CD4-positive, alpha-beta T cell treated with Interleukin-17A for 4 hours (primary cell): ENCODE results near the gene ESPN.
"Not testable (repeated sequence)": the region's sequence is repeated elsewhere in the genome, so short reads cannot be mapped to it uniquely, and the experiment has no call there.

Source experiments
- DNase-seq: peaks from one replicate; pipeline ENCODE4 v3.0.0-alpha.2; 2020; ENCODE audit warnings: mixed read lengths

Gene ESPN

DNA sequence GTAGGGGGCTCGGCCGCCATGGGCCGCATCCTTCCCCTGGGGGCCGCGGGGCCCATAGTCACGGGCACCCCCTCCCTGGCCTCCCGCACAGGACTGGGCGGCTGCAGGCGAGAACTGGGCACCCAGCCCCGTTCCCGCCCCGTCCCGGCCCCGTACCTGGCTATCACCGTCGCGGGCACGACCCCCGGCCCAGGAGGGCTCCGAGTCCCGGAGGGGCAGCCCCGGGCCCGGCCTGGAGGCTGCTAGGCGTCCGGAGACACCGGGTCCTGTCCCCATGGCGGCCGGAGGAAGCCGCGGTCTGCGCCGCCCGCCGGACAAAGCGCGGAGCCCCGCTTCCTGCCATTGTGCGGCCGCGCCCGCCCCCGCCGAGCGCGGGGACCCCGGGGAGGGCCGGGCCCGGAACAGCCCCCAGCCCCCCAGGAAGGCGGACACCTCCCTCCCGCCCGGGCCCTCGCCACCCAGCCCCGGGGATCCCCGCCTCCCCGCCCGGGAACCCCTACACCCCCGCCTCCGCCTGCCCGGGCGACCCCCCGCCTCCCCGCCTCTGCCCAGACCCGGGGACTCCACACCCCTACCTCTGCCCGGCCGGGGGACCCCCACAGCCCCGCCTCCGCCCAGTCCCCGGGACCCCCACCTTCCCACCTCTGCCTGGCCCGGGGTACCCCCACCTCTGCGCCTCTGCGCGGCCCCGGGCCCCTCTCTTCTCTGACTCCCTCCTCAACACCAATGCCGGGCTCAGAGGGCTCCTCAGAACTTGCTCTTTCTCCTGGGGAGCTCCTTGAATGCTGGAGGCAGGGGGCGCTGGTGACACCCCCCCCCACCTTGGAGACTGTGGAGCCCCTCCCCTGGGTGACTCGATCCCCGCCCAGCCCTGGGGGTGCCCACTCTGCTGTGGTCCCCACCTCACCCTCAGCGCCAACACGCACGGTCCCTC lies 60.9 kb downstream of the ESPN start:
- DNase-seq: no peak

DNA sequence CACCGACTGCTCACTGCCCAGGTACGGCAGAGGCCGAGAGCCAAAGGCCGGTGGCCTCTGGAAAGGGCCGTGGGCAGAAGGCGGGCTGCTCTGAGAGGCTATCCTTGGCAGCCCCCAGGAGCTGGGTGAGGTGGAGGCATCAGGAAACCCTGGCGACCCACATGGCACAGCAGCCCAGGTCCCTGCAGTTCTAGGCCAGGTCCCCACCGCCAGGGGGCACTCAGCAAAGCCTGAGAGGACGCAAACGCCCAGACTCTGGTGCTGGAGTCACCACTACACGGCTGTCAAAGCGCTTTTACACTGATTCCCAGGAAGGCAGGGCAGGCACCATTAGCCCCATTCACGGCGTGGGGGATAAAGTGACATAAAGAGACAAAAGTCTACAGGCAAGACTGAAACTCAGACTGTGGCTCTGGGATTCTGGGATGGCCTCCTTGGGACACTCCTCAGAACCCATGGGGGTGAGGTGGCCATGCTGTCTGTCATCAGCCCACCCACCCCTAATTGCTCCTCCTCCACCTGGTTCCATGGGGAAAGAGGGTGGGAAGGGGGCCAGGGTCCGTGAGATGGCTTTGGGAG lies 61.9 kb downstream of the ESPN start:
- peak; percentile 93 for DNase-seq

- DNase-seq: no peak
Measured at GRCh38 chr1:6487804-6488484, 63.4 kb downstream of the ESPN start.

- DNase-seq: no peak
Measured at GRCh38 chr1:6488602-6489382, 64.2 kb downstream of the ESPN start.

DNA sequence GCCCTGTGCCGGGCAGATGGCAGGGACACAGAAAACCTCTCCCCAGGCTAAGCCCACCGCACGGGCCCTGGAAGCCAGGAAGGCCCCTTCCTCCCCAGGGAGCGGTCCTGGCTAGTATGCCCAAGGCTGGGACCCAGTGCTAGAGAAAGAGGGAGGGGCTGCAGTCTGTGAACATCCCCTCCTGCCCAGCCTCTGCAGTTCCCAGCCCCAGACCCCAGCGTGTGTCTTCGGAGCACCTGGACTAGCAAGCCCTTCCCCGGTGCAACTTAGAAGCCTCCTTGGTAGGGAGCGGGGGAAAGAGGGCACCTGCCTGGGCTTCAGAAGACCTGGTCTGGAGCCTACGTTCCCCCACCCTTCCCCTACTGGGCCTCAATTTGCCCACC lies 64.8 kb downstream of the ESPN start:
- DNase-seq: no peak

DNA sequence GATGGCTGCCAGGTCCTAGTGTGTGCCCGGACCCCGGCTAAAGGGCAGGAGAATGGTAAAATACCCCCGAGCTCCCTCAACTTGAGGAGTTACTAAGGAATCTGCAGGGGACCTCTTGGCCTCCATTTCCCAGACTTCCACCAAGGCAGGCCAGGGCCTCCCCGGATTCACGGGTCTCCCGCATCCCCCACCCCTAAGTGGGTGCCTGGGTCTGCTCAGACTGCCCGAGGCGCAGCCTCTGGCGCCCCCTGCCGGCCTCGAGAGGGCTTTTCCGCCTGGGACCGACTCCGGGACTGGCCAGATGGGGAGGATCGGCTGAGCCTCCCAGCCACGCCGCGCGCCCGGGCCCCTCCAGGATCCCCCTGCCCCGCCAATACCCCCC lies 65.2 kb downstream of the ESPN start:
- DNase-seq: peak; percentile 86

DNA sequence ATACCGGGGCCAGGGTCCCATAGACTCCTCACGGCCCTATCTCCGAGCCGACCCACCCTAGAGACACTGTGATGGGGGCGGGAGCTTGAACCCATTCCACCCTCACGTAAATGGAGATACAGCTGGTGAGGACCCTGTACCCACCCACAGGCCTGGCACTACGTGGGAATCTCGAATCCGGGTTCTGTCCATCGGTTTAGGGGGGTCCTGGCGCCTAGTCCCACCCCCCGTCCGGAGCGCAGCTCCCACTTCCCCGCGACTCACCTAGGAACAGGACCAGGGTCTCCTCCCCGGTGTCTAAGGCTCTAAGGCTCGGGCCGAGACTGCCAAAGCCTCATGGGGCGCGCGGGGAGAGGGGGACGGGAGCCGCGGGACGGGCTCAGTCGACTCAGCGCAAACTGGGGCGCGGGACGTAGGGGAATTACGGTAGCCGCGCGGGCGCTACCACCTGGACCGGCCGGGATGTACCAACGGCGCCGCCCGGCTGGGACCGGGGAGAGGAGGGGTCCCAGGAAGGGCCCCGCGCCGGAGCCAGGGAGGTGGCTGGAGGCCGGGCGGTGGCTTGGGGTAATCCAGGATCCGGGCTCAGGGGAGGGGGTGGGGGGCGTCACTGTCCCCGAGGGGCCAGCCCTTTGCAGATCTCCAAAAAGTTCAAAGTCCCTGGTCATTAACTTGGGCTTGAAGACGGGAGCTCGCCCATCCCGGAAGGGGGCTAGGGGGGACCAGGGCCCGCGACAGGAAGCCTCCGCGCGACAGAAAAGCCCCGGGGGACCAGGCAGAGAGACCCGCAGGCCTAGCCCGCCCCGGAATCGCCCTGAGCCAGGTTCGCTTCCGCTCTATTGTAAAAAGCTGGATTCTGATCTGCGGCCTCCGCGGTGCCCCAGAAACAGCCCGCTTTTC lies 65.9 kb downstream of the ESPN start:
- DNase-seq: peak; percentile 68

- no peak for DNase-seq
Measured at GRCh38 chr1:6491081-6491449, 66.5 kb downstream of the ESPN start.

GRCh38 chr1:6491480-6491962 lies 66.9 kb downstream of the ESPN start, which contains the start of gene PLEKHG5:
Gene PLEKHG5 (minus strand): TSS chr1:6491667. CDS start chr1:6477571, 14,096 bp downstream.
- peak; percentile 33 for DNase-seq

DNA sequence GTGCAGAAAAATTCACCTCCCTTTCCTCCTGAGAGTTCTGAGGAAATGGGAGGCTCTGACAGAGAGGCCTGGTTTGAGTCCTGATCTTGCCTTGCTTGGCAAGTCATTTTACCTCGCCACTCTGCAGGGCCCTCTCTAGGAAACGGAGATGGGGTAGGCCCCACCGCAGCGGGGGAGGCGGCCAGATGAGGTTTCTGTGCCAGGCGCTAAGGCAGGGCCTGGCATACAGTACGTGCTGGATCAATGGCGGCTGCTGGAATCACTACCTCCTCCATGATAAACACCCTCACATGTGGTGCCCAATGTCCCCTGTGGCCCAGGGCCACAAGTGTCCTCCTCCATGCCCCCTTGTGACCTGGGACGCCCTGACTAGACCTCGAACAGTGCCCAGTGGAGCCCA lies 67.4 kb downstream of the ESPN start:
- DNase-seq: no peak

GRCh38 chr1:6493834-6494223 lies 69.3 kb downstream of the ESPN start:
- DNase-seq: not testable (repeated sequence)

- no peak for DNase-seq
Measured at GRCh38 chr1:6494627-6495026, 70.1 kb downstream of the ESPN start.

GRCh38 chr1:6495041-6495441 lies 70.5 kb downstream of the ESPN start:
- DNase-seq: peak; percentile 48

- DNase-seq: no peak
Measured at GRCh38 chr1:6495540-6496364, 71.2 kb downstream of the ESPN start.

DNA sequence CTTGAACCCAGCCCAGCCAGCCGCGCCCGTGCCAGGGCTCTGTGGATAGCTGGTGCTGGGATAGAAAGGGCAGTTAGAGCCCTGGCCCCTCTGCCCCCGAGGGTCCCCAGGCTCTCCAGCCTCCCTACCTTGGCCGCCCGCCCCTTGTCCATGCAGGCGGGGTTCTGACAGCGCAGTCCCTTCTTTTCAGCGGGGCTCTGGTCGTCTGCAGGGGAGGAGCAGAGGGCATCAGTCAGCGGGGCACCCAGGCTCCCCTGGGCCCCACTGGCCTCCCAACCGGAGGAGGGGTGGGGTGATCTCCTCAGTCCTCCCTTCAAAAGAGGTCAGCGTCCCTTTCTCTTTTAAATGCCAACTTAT lies 71.8 kb downstream of the ESPN start:
- no peak for DNase-seq

DNA sequence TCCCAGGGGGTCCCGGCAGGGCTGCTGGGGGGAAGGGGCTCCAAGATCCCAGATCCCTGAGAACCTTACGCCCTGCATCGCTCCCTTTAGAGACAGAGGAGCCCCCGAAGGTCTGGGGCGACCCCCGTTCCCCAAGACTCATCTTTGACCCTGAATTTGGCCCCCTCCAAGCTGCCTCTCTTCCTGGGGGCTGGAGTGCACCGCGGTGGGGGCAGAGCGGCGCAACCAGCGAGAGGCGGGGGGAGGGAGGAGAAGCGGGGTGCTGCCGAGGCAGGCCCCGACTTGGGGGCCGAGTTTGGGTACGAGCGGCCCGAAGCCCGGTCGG lies 72.3 kb downstream of the ESPN start:
- no peak for DNase-seq

DNA sequence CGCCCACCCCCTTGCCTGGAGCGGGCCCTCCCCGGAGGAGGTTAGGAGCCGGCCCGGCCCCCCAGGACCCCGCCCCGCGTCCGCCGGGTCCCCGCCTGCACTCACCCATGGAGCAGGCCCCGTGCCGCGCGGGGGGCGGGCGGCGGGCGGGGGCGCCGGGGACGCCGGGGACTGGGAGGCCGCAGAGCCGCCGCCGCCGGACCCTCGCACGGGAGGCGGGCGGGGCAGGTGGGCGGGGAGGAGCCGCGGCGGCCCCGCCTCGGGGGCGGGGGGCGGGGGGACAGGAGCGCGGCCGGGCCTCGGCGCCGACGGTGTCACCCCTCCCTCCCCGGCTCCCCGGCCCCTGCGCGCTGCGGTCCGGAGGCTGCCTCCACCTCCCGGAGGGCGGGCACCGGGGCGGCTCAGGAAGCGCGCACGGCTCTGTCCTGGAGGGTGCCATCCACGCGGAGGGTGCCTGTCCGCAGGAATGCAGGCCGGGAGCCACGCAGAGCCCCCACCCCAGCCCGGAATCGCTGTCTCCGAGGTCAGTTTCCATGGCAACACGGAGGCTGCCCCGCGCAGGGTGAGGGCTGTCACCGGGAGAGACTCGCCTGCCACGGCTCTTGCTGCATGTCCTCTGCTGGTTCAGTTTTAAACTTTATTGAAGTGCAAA lies 72.8 kb downstream of the ESPN start:
- DNase-seq: peak; percentile 77

GRCh38 chr1:6497867-6498575 lies 73.4 kb downstream of the ESPN start:
- DNase-seq: no peak

- no peak for DNase-seq
Measured at GRCh38 chr1:6498576-6499111, 74.1 kb downstream of the ESPN start.

DNA sequence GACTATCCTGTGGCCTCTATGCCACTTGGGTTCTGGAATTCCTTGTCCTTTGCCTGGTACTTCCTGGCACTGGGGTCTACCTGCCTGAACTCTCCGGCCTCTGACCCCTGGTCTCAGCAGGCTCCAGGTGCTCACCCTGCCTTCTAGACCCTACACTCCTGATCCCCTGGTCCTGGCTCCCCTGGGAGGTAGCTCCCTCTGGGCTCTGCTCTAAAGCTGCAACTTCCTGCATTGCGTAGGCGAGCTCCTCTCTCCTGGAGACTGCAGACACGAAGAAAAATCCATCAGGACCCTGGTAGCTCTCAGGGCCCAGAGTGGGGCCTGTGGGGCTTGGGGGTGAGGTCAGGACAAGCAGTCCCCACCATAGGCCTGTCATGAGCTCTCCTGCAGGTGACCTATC lies 74.7 kb downstream of the ESPN start:
- DNase-seq: no peak
